SK-N-SH (cell line): ENCODE results near the gene GLRX5. TPM values are rescaled to one million over a fixed set of nuclear protein-coding genes. Genes with fewer than 3 reads are reported as not detected.

Experiments
- CTCF ChIA-PET: fragments of 300-600, 350-600 bp; formaldehyde crosslinking; extraction: SDS; loops from one replicate; lab custom pipeline; 2021; lab: Yijun Ruan, JAX
- POLR2A ChIA-PET: fragments of 350-600 bp; sonication (Branson Sonifier 250); formaldehyde crosslinking; extraction: SDS; loops from one replicate; lab custom pipeline; 2020; ENCODE audit warnings: antibody characterized with exemption, inconsistent platforms; lab: Yijun Ruan, JAX
- DNase-seq: peaks from one replicate; pipeline ENCODE4 v3.0.0; 2012
- H2AFZ ChIP-seq: fragments of 200-600 bp; sonication (generic); 2 replicates; pipeline ENCODE4 v1.8.1; 2016; ENCODE audit warnings: antibody characterized with exemption, mild to moderate bottlenecking, low read depth
- H3F3A ChIP-seq: fragments of 200-600 bp; sonication (generic); replicated peaks from 2 replicates; pipeline ENCODE3; 2016; ENCODE audit warnings: antibody characterized with exemption, mild to moderate bottlenecking; ENCODE audit not compliant: insufficient read depth
- H3K27ac ChIP-seq, 2 experiments: fragments of 200-500 bp in 1 of 2; fragments of 200-600 bp in 1 of 2; sonication (Bioruptor generic) in 1 of 2; sonication (generic), shearing (Covaris generic) in 1 of 2; 2 replicates each; pipeline versions ENCODE4 v1.5.1 to v1.6.1; 2014 to 2016; ENCODE audit warnings: low read depth in 2 of 2, inconsistent platforms in 1 of 2, low read length in 1 of 2, mild to moderate bottlenecking in 1 of 2, mixed read lengths in 1 of 2
- H3K27me3 ChIP-seq: fragments of 200-600 bp; sonication (generic), shearing (Covaris generic); 2 replicates; pipeline ENCODE4 v1.6.1; 2016; ENCODE audit warnings: mixed run types; ENCODE audit not compliant: insufficient read depth
- H3K36me3 ChIP-seq, 2 experiments: fragments of 200-500 bp in 1 of 2; fragments of 200-600 bp in 1 of 2; sonication (Bioruptor generic) in 1 of 2; sonication (generic) in 1 of 2; replicated peaks in 1 of 2; 2 replicates each; pipeline versions ENCODE3 to v1.5.1; 2014 to 2016; ENCODE audit warnings: low read length in 1 of 2, mild to moderate bottlenecking in 1 of 2; ENCODE audit not compliant: insufficient read depth in 2 of 2, control insufficient read depth in 1 of 2
- H3K4me1 ChIP-seq, 2 experiments: fragments of 200-500 bp in 1 of 2; fragments of 200-600 bp in 1 of 2; sonication (Bioruptor generic) in 1 of 2; sonication (generic), shearing (Covaris generic) in 1 of 2; 2 replicates each; pipeline versions ENCODE4 v1.5.1 to v1.6.1; 2014 to 2016; ENCODE audit warnings: low read depth in 1 of 2, low read length in 1 of 2, mixed run types in 1 of 2; ENCODE audit not compliant: insufficient read depth in 2 of 2, control insufficient read depth in 1 of 2
- H3K4me2 ChIP-seq: fragments of 200-600 bp; sonication (generic), shearing (Covaris generic); 2 replicates; pipeline ENCODE4 v1.6.1; 2017; ENCODE audit warnings: mixed run types
- H3K4me3 ChIP-seq, 2 experiments: fragments of 200-500 bp in 1 of 2; fragments of 200-600 bp in 1 of 2; sonication (Bioruptor generic) in 1 of 2; sonication (generic), shearing (Covaris generic) in 1 of 2; 2 replicates each; pipeline versions ENCODE4 v1.5.1 to v1.8.1; 2014 to 2016; ENCODE audit warnings: low read depth in 2 of 2, inconsistent platforms in 1 of 2, low read length in 1 of 2, mild to moderate bottlenecking in 1 of 2, mixed read lengths in 1 of 2, moderate library complexity in 1 of 2
- H3K79me2 ChIP-seq: fragments of 200-600 bp; sonication (generic); 2 replicates; pipeline ENCODE4 v1.8.1; 2017; ENCODE audit warnings: mild to moderate bottlenecking; ENCODE audit not compliant: insufficient read depth
- H3K9ac ChIP-seq: fragments of 200-600 bp; sonication (generic); 2 replicates; pipeline ENCODE4 v1.6.1; 2017; ENCODE audit warnings: mixed run types
- H3K9me2 ChIP-seq: fragments of 200-600 bp; sonication (generic); 2 replicates; pipeline ENCODE4 v1.6.1; 2017; ENCODE audit warnings: mixed run types
- H3K9me3 ChIP-seq: fragments of 200-600 bp; sonication (generic); 2 replicates; pipeline ENCODE4 v1.6.1; 2017; ENCODE audit warnings: mixed run types, mild to moderate bottlenecking, moderate library complexity
- H4K20me1 ChIP-seq: fragments of 200-600 bp; sonication (generic); 2 replicates; pipeline ENCODE4 v1.6.1; 2017; ENCODE audit warnings: mild to moderate bottlenecking, mixed run types; ENCODE audit not compliant: insufficient read depth
- ELF1 ChIP-seq: IDR thresholded peaks from 2 replicates; pipeline ENCODE4 v1.4.0; 2012
- FOSL2 ChIP-seq: IDR thresholded peaks from 2 replicates; pipeline ENCODE4 v1.4.0; 2012; ENCODE audit warnings: low read depth, mild to moderate bottlenecking, moderate library complexity, borderline replicate concordance
- GABPA ChIP-seq: IDR thresholded peaks from 2 replicates; pipeline ENCODE4 v1.4.0; 2012; ENCODE audit warnings: low read depth, mild to moderate bottlenecking
- GATA2 ChIP-seq: sonication (generic); formaldehyde crosslinking; IDR thresholded peaks from 2 replicates; pipeline ENCODE4 v1.5.0; 2020; ENCODE audit warnings: mild to moderate bottlenecking, missing genetic modification reagents
- JUND ChIP-seq: IDR thresholded peaks from 2 replicates; pipeline ENCODE4 v1.4.0; 2012
- MEF2A ChIP-seq: IDR thresholded peaks from 2 replicates; pipeline ENCODE4 v1.4.0; 2012; ENCODE audit warnings: low read depth, borderline replicate concordance
- RXRA ChIP-seq: IDR thresholded peaks from 2 replicates; pipeline ENCODE4 v1.4.0; 2012; ENCODE audit warnings: low read depth, mild to moderate bottlenecking, borderline replicate concordance
- SMC3 ChIP-seq: IDR thresholded peaks from 2 replicates; pipeline ENCODE4 v1.6.1; 2012; ENCODE audit warnings: low read depth, low read length, improper control_type of control experiment
- TEAD4 ChIP-seq: IDR thresholded peaks from 2 replicates; pipeline ENCODE4 v1.4.0; 2012; ENCODE audit warnings: mild to moderate bottlenecking, borderline replicate concordance; ENCODE audit not compliant: insufficient read depth
- ZBTB33 ChIP-seq: IDR thresholded peaks from 2 replicates; pipeline ENCODE4 v1.4.0; 2012; ENCODE audit warnings: low read depth, borderline replicate concordance
- WGBS: methylation state at CpG from one replicate; pipeline ENCODE4 v1.1.6; 2017; ENCODE audit warnings: low lambda C conversion rate; 5-methylcytosine and 5-hydroxymethylcytosine counted together
- polyA plus RNA-seq, 3 experiments: library from polyadenylated mRNA; depleted of rRNA; stranded (reverse); fragments of >200 nt; gene quantifications; 2 replicates each; pipeline ENCODE4 v1.2.3, GENCODE V29; 2012
- TF ChIP-seq, protein P1 (sequence below): IDR thresholded peaks from 2 replicates; pipeline ENCODE4 v1.4.0; 2012; ENCODE audit warnings: low read depth, borderline replicate concordance
- TF ChIP-seq, protein P2 (sequence below): fragments of 200-600 bp; sonication (generic); IDR thresholded peaks from 2 replicates; pipeline ENCODE4 v1.6.1; 2017; ENCODE audit warnings: antibody characterized with exemption, mild to moderate bottlenecking, moderate library complexity

Gene GLRX5
- polyA plus RNA-seq, 1 of the 3 experiments (the other 2 are of a cell fraction), result 29.1 TPM

GRCh38 chr14:95533822-95534221 is 1.0 kb upstream of the GLRX5 start:
- H3K9me2 ChIP-seq, result no peaks in the 10 kb centered on the region
- CTCF ChIA-PET, result interaction anchor here (0.6 to 15.5 kb wide), 9 partner anchors 14 to 1168 kb away, joined by 3 to 254 read pairs (median 4); no protein-coding TSS in a partner anchor
- peak overlapping the region; percentile 91 to 95 for H3K4me3 ChIP-seq
- peaks cover 41% of the 10 kb centered on the region for H4K20me1 ChIP-seq
- no peaks in the 10 kb centered on the region for H3K9me3 ChIP-seq
- TF ChIP-seq ELF1 (no peak), RXRA (no peak), ZBTB33 (no peak), MEF2A (no peak), GABPA (no peak), GATA2 (no peak), FOSL2 (no peak), TEAD4 (no peak), SMC3 (no peak), JUND (no peak)
- TF ChIP-seq, protein P1, sequence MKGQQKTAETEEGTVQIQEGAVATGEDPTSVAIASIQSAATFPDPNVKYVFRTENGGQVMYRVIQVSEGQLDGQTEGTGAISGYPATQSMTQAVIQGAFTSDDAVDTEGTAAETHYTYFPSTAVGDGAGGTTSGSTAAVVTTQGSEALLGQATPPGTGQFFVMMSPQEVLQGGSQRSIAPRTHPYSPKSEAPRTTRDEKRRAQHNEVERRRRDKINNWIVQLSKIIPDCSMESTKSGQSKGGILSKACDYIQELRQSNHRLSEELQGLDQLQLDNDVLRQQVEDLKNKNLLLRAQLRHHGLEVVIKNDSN, result no peak
- TF ChIP-seq, protein P2, sequence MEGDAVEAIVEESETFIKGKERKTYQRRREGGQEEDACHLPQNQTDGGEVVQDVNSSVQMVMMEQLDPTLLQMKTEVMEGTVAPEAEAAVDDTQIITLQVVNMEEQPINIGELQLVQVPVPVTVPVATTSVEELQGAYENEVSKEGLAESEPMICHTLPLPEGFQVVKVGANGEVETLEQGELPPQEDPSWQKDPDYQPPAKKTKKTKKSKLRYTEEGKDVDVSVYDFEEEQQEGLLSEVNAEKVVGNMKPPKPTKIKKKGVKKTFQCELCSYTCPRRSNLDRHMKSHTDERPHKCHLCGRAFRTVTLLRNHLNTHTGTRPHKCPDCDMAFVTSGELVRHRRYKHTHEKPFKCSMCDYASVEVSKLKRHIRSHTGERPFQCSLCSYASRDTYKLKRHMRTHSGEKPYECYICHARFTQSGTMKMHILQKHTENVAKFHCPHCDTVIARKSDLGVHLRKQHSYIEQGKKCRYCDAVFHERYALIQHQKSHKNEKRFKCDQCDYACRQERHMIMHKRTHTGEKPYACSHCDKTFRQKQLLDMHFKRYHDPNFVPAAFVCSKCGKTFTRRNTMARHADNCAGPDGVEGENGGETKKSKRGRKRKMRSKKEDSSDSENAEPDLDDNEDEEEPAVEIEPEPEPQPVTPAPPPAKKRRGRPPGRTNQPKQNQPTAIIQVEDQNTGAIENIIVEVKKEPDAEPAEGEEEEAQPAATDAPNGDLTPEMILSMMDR, result no peak
- peak overlapping the region; percentile 60; the same call in 1 of the 2 replicates for H2AFZ ChIP-seq
- POLR2A ChIA-PET, result interaction anchor here (1.0 to 2.7 kb wide), 6 partner anchors 11 to 214 kb away, joined by 3 to 10 read pairs (median 4); partner anchors contain the start of gene CLMN
- no peak for DNase-seq
- H3K79me2 ChIP-seq, result peaks cover 91% of the 10 kb centered on the region
- peaks cover 18 to 21% of the 10 kb centered on the region in 2 experiments for H3K36me3 ChIP-seq
- H3K9ac ChIP-seq, result peak overlapping the region; percentile 87
- H3K4me1 ChIP-seq, result peaks cover 23 to 40% of the 10 kb centered on the region in 2 experiments
- peak overlapping the region; percentile 87 to 94 for H3K27ac ChIP-seq
- WGBS, result 0% methylated on average over 17 of the region's 18 CpGs
- peaks cover 5% of the 10 kb centered on the region for H3F3A ChIP-seq
- no peaks in the 10 kb centered on the region for H3K27me3 ChIP-seq
- peak overlapping the region; percentile 95 for H3K4me2 ChIP-seq
